Measurements from ENCODE around the gene RPS21. TPM values are rescaled to one million over a fixed set of nuclear protein-coding genes. Genes with fewer than 3 reads are reported as not detected.

The RPS21 gene
- total and polyA plus RNA-seq, 2 of the 4 experiments (the other 2 are of a cell fraction) = 2,710 to 4,298 TPM

GRCh38 chr20:62416651-62417637 lies 30.0 kb downstream of the RPS21 start:
- Histone ChIP-seq H4K8ac (ENCODE audit: low read depth in 2 of 2, low read length in 2 of 2) (no peak overlapping the region), H4K91ac (ENCODE audit: insufficient read depth, low read depth, low read length) (no peak overlapping the region), H4K5ac (ENCODE audit: low read depth, low read length) (no peak overlapping the region), H4K20me1 (ENCODE audit: insufficient read depth, low read length) (no peaks in the 10 kb centered on the region; the same call in 1 of the 2 replicates), H3K4me2 (ENCODE audit: low read depth, low read length) (no peak overlapping the region), H3K4me3 (ENCODE audit: insufficient read depth, low read depth, low read length) (no peak overlapping the region), H2BK15ac (ENCODE audit: low read depth, low read length) (no peak overlapping the region), H3K14ac (replicated peaks; ENCODE audit: low read depth, low read length) (no peak overlapping the region), H3K9me3 (ENCODE audit: control insufficient read depth, insufficient read depth, low read length) (no peaks in the 10 kb centered on the region), H2BK20ac (ENCODE audit: low read depth, low read length) (no peak overlapping the region), H2AK5ac (ENCODE audit: low read depth, low read length) (no peak overlapping the region), H3K4me1 (ENCODE audit: control insufficient read depth, insufficient read depth, low read length) (no peaks in the 10 kb centered on the region), H3K23ac (ENCODE audit: low read depth, low read length) (no peak overlapping the region), H3K18ac (ENCODE audit: low read depth, low read length) (no peak overlapping the region), H2BK5ac (ENCODE audit: low read depth, low read length, poor library complexity, severe bottlenecking) (no peak overlapping the region), H3K79me1 (ENCODE audit: low read depth in 1 of 2, low read length in 2 of 2) (no peaks in the 10 kb centered on the region), H3K56ac (ENCODE audit: extremely low read depth, insufficient read depth, low read length) (no peak overlapping the region), H3K9me1 (ENCODE audit: insufficient read depth, low read length) (peaks cover 6% of the 10 kb centered on the region; the same call in 1 of the 2 replicates), H3K27ac (ENCODE audit: insufficient read depth, low read length) (no peak overlapping the region), H3K9ac (ENCODE audit: low read depth, low read length) (no peak overlapping the region), H3K27me3 (ENCODE audit: control insufficient read depth, insufficient read depth, low read length) (peaks cover 6% of the 10 kb centered on the region; the same call in 1 of the 2 replicates), H2AFZ (replicated peaks; ENCODE audit: low read length, poor library complexity) (no peak overlapping the region), H2AK9ac (replicated peaks; ENCODE audit: low read depth, low read length, poor library complexity) (no peak overlapping the region), H3K4ac (ENCODE audit: low read depth, low read length) (no peak overlapping the region), H2BK120ac (ENCODE audit: low read depth, low read length) (no peak overlapping the region), H3K36me3 (ENCODE audit: control insufficient read depth, insufficient read depth, low read length) (no peaks in the 10 kb centered on the region)
- POLR2A ChIA-PET (ENCODE audit: unreplicated experiment) = no interaction called here
- no TSS peak for BruUV-seq (replicated peaks)
- 71% methylated on average over 11 of the region's 43 CpGs; no CpG with 5 or more reads in 1 of the 2 experiments for WGBS, 2 experiments (ENCODE audit: extremely low coverage in 2 of 2, insufficient read length in 1 of 2)
- CTCF ChIA-PET = no interaction called here
- ATAC-seq (ENCODE audit: low read depth) = no peak
- intact Hi-C loops (cut with micrococcal nuclease) (no loop called here), in situ Hi-C loops (cut with MboI; ENCODE audit: low sequenced_read_pairs) (no loop called here), dilution Hi-C loops (cut with HindIII; ENCODE audit: low sequenced_read_pairs, unreplicated experiment) (no loop called here)
- no peak for DNase-seq
- TF ChIP-seq FOS (IDR thresholded peaks at IDR 0.05; ENCODE audit: low read depth, low read length) (no peak), RCOR1 (IDR thresholded peaks at IDR 0.05; ENCODE audit: insufficient replicate concordance, low read length) (no peak), ELK1 (IDR thresholded peaks at IDR 0.05; ENCODE audit: borderline replicate concordance, low read depth, low read length) (no peak), CTCF (conservative IDR thresholded peaks at IDR 0.05; ENCODE audit: low read depth, low read length) (no peak), MAZ (IDR thresholded peaks at IDR 0.05; ENCODE audit: borderline replicate concordance, low read depth, low read length) (no peak), NFE2L2 (IDR thresholded peaks at IDR 0.05; ENCODE audit: low read depth, low read length) (no peak), BHLHE40 (IDR thresholded peaks at IDR 0.05; ENCODE audit: low read depth, low read length) (no peak), USF2 (IDR thresholded peaks at IDR 0.05; ENCODE audit: low read depth, low read length) (no peak), MAFK (IDR thresholded peaks at IDR 0.05; ENCODE audit: low read depth, low read length) (no peak), CEBPB (IDR thresholded peaks at IDR 0.05; ENCODE audit: low read depth, low read length) (no peak), CHD1 (IDR thresholded peaks at IDR 0.05; ENCODE audit: low read depth, low read length) (no peak), POLR2A (IDR thresholded peaks at IDR 0.05; ENCODE audit: low read depth, low read length) (no peak), RAD21 (IDR thresholded peaks at IDR 0.05; ENCODE audit: low read length) (no peak), MXI1 (IDR thresholded peaks at IDR 0.05; ENCODE audit: borderline replicate concordance, low read depth, low read length) (no peak)

Measured in IMR-90 (cell line).